OCI-LY7 (cell line): ENCODE data around the gene HERC5. TPM values are rescaled to one million over a fixed set of nuclear protein-coding genes. Genes with fewer than 3 reads are reported as not detected.

ENCODE experiments used
- BruUV-seq: library from RNA; stranded (reverse); fragments of 400-500 nt; replicated peaks from 2 replicates; lab custom pipeline; 2021; lab: Mats Ljungman, UMichigan
- CTCF ChIA-PET: fragments of 300-600 bp; sonication (Branson Sonifier 250); formaldehyde crosslinking; loops from one replicate; lab custom pipeline; 2022; ENCODE audit warnings: antibody characterized with exemption; ENCODE audit not compliant: unreplicated experiment; lab: Charles Lee
- POLR2A ChIA-PET: fragments of 300-600 bp; sonication (Branson Sonifier 250); formaldehyde crosslinking; loops from one replicate; lab custom pipeline; 2022; ENCODE audit warnings: antibody characterized with exemption; lab: Charles Lee
- DNase-seq: peaks from one replicate; pipeline ENCODE4 v3.0.0-alpha.2; 2015; ENCODE audit warnings: low spot score
- H2AFZ ChIP-seq: fragments of 200-600 bp; sonication (generic), shearing (Covaris generic); 2 replicates; pipeline ENCODE4 v1.6.1; 2014; ENCODE audit warnings: mild to moderate bottlenecking, antibody characterized with exemption, low read length, moderate library complexity
- H3K27ac ChIP-seq: fragments of 200-600 bp; sonication (generic); 2 replicates; pipeline ENCODE4 v1.5.1; 2014; ENCODE audit warnings: mixed run types, low read depth, mild to moderate bottlenecking, moderate library complexity, low read length, inconsistent platforms; ENCODE audit not compliant: poor library complexity, severe bottlenecking
- H3K36me3 ChIP-seq: fragments of 200-600 bp; sonication (generic); 2 replicates; pipeline ENCODE4 v1.6.1; 2014; ENCODE audit warnings: mild to moderate bottlenecking, antibody characterized with exemption, low read length, moderate library complexity, mixed read lengths; ENCODE audit not compliant: insufficient read depth
- H3K4me1 ChIP-seq: fragments of 200-600 bp; sonication (generic); 2 replicates; pipeline ENCODE4 v1.5.1; 2014; ENCODE audit warnings: mild to moderate bottlenecking, low read length; ENCODE audit not compliant: insufficient read depth, poor library complexity, severe bottlenecking
- H3K4me2 ChIP-seq: fragments of 200-600 bp; sonication (generic); 2 replicates; pipeline ENCODE4 v1.6.1; 2014; ENCODE audit warnings: mild to moderate bottlenecking, low read length
- H3K4me3 ChIP-seq: fragments of 200-600 bp; sonication (generic); 2 replicates; pipeline ENCODE4 v1.5.1; 2014; ENCODE audit warnings: mild to moderate bottlenecking, low read depth, low read length; ENCODE audit not compliant: poor library complexity, severe bottlenecking
- H3K79me2 ChIP-seq: fragments of 200-600 bp; sonication (generic); 2 replicates; pipeline ENCODE4 v1.6.1; 2016; ENCODE audit warnings: low read depth, mild to moderate bottlenecking, low read length, moderate library complexity, mixed read lengths; ENCODE audit not compliant: insufficient read depth
- H3K9me2 ChIP-seq: fragments of 200-600 bp; sonication (generic); 2 replicates; pipeline ENCODE4 v1.6.1; 2016; ENCODE audit warnings: mild to moderate bottlenecking, low read length, mixed read lengths; ENCODE audit not compliant: insufficient read depth
- H3K9me3 ChIP-seq: fragments of 200-600 bp; sonication (generic); 2 replicates; pipeline ENCODE4 v1.6.1; 2014; ENCODE audit warnings: mild to moderate bottlenecking, mixed run types, low read length, mixed read lengths
- H4K20me1 ChIP-seq: fragments of 200-600 bp; sonication (generic); 2 replicates; pipeline ENCODE4 v1.6.1; 2014; ENCODE audit warnings: mild to moderate bottlenecking, antibody characterized with exemption, low read length, moderate library complexity, mixed read lengths; ENCODE audit not compliant: insufficient read depth
- CTCF ChIP-seq: fragments of 200-600 bp; sonication (generic); conservative IDR thresholded peaks from 2 replicates; pipeline ENCODE4 v1.5.1; 2014; ENCODE audit warnings: mild to moderate bottlenecking, antibody characterized with exemption, low read length, moderate library complexity, mixed read lengths
- EZH2phosphoT487 ChIP-seq: fragments of 200-600 bp; sonication (generic); IDR thresholded peaks from 2 replicates; pipeline ENCODE4 v1.6.1; 2018; ENCODE audit warnings: low read depth, borderline replicate concordance, mild to moderate bottlenecking, mixed run types, antibody characterized with exemption, low read length, moderate library complexity, mixed read lengths
- intact Hi-C: fragments of 100-400 bp; cut with micrococcal nuclease; formaldehyde crosslinking; loops from one replicate; pipeline ENCODE4 v1.10.0; 2022; ENCODE audit not compliant: unreplicated experiment
- total RNA-seq, 2 experiments: library from RNA; depleted of rRNA in 1 of 2; stranded (reverse); fragments of >200 nt in 1 of 2; shearing (Covaris generic) in 1 of 2; gene quantifications; 2 replicates each; pipeline ENCODE4 v1.2.3, GENCODE V29; 2014 to 2022

HERC5 gene
- total RNA-seq, 2 experiments from 2014 or later, result not detected

GRCh38 chr4:88528861-88529260 is 71.9 kb downstream of the HERC5 start:
- DNase-seq, result no peak
- no peak overlapping the region for H3K27ac ChIP-seq
- intact Hi-C loops, result no loop called here
- no peaks in the 10 kb centered on the region for H3K9me2 ChIP-seq
- no peak overlapping the region for H2AFZ ChIP-seq
- H3K36me3 ChIP-seq, result no peaks in the 10 kb centered on the region
- no peak overlapping the region for H3K4me3 ChIP-seq
- H3K4me2 ChIP-seq, result no peak overlapping the region
- no peaks in the 10 kb centered on the region for H3K9me3 ChIP-seq
- H4K20me1 ChIP-seq, result no peaks in the 10 kb centered on the region
- H3K4me1 ChIP-seq, result no peaks in the 10 kb centered on the region
- POLR2A ChIA-PET, result no interaction called here
- CTCF ChIA-PET, result no interaction called here
- H3K79me2 ChIP-seq, result no peaks in the 10 kb centered on the region
- peak; percentile 40; the same call in 1 of the 2 replicates for TF ChIP-seq CTCF
- TF ChIP-seq EZH2phosphoT487, result no peak
- BruUV-seq, result no TSS peak

- Histone ChIP-seq H3K9me3 (no peaks in the 10 kb centered on the region), H2AFZ (no peak overlapping the region), H4K20me1 (no peaks in the 10 kb centered on the region), H3K36me3 (no peaks in the 10 kb centered on the region), H3K4me1 (no peaks in the 10 kb centered on the region), H3K9me2 (no peaks in the 10 kb centered on the region), H3K27ac (no peak overlapping the region), H3K4me2 (no peak overlapping the region), H3K79me2 (no peaks in the 10 kb centered on the region), H3K4me3 (no peak overlapping the region)
- ChIA-PET CTCF (no interaction called here), POLR2A (interaction anchor here (0.5 kb wide), 2 partner anchors 197 to 571 kb away, joined by 4 to 5 read pairs; no protein-coding TSS in a partner anchor)
- BruUV-seq, result no TSS peak
- no peak for TF ChIP-seq CTCF
- TF ChIP-seq EZH2phosphoT487, result no peak
- intact Hi-C loops, result loop anchor here (10.0 kb wide), 1 partner anchor 263 kb away; no protein-coding TSS in a partner anchor
- no peak for DNase-seq
These were observed 74.6 kb downstream of the HERC5 start for GRCh38 chr4:88531549-88531948.

GRCh38 chr4:88533088-88533790 is 76.3 kb downstream of the HERC5 start:
- Histone ChIP-seq H3K27ac (no peak overlapping the region), H3K36me3 (no peaks in the 10 kb centered on the region), H2AFZ (no peak overlapping the region), H3K9me3 (no peaks in the 10 kb centered on the region), H3K4me2 (no peak overlapping the region), H4K20me1 (no peaks in the 10 kb centered on the region), H3K79me2 (no peaks in the 10 kb centered on the region), H3K9me2 (no peaks in the 10 kb centered on the region), H3K4me3 (no peak overlapping the region), H3K4me1 (no peaks in the 10 kb centered on the region)
- DNase-seq, result no peak
- BruUV-seq, result no TSS peak
- ChIA-PET CTCF (no interaction called here), POLR2A (interaction anchor here (0.5 to 1.0 kb wide), 2 partner anchors 60 to 585 kb away, joined by 3 read pairs; no protein-coding TSS in a partner anchor)
- intact Hi-C loops, result loop anchor here (10.0 kb wide), 1 partner anchor 262 kb away; no protein-coding TSS in a partner anchor
- TF ChIP-seq EZH2phosphoT487 (no peak), CTCF (no peak)
